Glutamatergic neuron (in vitro differentiated cells): Measurements from ENCODE around the gene PLAGL1. TPM values are rescaled to one million over a fixed set of nuclear protein-coding genes. Genes with fewer than 3 reads are reported as not detected.

Source experiments
- DNase-seq: peaks from one replicate; pipeline ENCODE4 v3.0.0; 2022
- H3K27ac Mint-ChIP-seq: one replicate; pipeline ENCODE4 v1.8.0; 2020; ENCODE audit warnings: mild to moderate bottlenecking, mixed read lengths, inconsistent platforms; ENCODE audit not compliant: unreplicated experiment
- H3K27me3 Mint-ChIP-seq: one replicate; pipeline ENCODE4 v1.8.0; 2020; ENCODE audit warnings: mild to moderate bottlenecking, moderate library complexity, mixed read lengths, inconsistent platforms; ENCODE audit not compliant: unreplicated experiment
- H3K36me3 Mint-ChIP-seq: one replicate; pipeline ENCODE4 v1.8.0; 2020; ENCODE audit warnings: mild to moderate bottlenecking, mixed read lengths, inconsistent platforms; ENCODE audit not compliant: unreplicated experiment
- H3K4me1 Mint-ChIP-seq: one replicate; pipeline ENCODE4 v1.8.0; 2020; ENCODE audit warnings: mild to moderate bottlenecking, low read depth, mixed read lengths, inconsistent platforms; ENCODE audit not compliant: unreplicated experiment
- H3K4me3 Mint-ChIP-seq: one replicate; pipeline ENCODE4 v1.8.0; 2020; ENCODE audit warnings: mild to moderate bottlenecking, mixed read lengths, inconsistent platforms; ENCODE audit not compliant: unreplicated experiment
- H3K9me3 Mint-ChIP-seq: one replicate; pipeline ENCODE4 v1.8.0; 2020; ENCODE audit warnings: mild to moderate bottlenecking, moderate library complexity, mixed read lengths, inconsistent platforms; ENCODE audit not compliant: unreplicated experiment
- total RNA-seq: library from RNA; stranded (reverse); fragmentation: NEBNext Ultra II Directional; extraction: Animal tissue kit (Norgen Biotek cat#: 25700); gene quantifications from one replicate; pipeline ENCODE4 v1.2.1, GENCODE V29; 2021; ENCODE audit not compliant: unreplicated experiment
- TF ChIP-seq, protein P1 (sequence below): fragments of 200-600 bp; sonication (generic); IDR thresholded peaks from one replicate; pipeline ENCODE4 v1.5.0; 2021; ENCODE audit not compliant: partially characterized antibody, unreplicated experiment

The PLAGL1 gene
- total RNA-seq, 1 donor from 2014 or later = 0.69 TPM

GRCh38 chr6:144035416-144035815 is 27.4 kb upstream of the PLAGL1 start:
- Mint-ChIP-seq H3K9me3 (no peaks in the 10 kb centered on the region), H3K4me1 (no peaks in the 10 kb centered on the region), H3K27me3 (peaks cover 3% of the 10 kb centered on the region), H3K36me3 (no peaks in the 10 kb centered on the region), H3K27ac (no peak overlapping the region), H3K4me3 (no peak overlapping the region)
- TF ChIP-seq, protein P1, sequence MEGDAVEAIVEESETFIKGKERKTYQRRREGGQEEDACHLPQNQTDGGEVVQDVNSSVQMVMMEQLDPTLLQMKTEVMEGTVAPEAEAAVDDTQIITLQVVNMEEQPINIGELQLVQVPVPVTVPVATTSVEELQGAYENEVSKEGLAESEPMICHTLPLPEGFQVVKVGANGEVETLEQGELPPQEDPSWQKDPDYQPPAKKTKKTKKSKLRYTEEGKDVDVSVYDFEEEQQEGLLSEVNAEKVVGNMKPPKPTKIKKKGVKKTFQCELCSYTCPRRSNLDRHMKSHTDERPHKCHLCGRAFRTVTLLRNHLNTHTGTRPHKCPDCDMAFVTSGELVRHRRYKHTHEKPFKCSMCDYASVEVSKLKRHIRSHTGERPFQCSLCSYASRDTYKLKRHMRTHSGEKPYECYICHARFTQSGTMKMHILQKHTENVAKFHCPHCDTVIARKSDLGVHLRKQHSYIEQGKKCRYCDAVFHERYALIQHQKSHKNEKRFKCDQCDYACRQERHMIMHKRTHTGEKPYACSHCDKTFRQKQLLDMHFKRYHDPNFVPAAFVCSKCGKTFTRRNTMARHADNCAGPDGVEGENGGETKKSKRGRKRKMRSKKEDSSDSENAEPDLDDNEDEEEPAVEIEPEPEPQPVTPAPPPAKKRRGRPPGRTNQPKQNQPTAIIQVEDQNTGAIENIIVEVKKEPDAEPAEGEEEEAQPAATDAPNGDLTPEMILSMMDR = no peak
- DNase-seq = no peak

DNA sequence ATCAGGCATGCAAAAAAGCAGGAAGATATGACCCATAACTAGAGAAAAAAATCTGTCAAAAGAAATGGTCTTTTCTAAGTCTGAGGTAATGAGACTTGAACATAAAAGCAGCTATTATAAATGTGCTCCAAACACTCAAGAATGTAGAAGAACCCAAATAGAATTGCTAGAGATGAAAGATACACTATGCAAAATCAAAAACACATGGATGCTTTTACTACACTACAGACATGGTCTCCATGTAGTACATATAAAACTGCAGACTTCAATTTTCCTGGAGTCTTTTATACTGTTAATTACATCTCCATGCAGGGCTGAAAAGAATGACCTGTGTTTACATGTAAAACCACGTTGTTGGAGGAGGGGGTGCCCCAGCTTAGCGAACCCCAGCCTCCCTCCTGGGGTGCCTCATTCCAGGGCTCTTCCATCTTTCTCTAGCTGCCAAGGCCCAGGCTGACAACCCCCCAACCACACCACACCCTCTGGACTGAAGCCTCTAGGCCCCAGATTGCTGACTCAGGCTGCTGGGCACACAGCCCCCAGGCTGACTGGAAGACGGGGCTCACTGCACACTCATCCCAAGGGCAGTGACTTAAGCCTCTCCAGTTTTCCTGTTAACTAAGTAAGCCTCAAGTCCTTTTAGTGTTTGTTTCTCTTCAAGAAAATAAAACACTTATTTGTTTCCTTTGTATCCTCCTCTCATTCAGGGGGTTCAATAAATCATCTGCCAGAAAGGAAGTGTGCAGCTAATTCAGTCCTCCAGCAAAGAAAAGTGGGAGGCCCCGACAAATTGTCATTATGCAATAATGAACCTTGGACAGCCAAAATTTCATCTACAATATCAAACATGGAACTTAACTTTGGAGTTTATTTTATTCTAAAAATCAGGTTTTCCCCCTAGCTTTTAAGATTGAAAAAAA is 26.0 kb upstream of the PLAGL1 start:
- no peak overlapping the region for H3K4me3 Mint-ChIP-seq
- no peaks in the 10 kb centered on the region for H3K4me1 Mint-ChIP-seq
- DNase-seq = no peak
- H3K9me3 Mint-ChIP-seq = no peaks in the 10 kb centered on the region
- H3K36me3 Mint-ChIP-seq = no peaks in the 10 kb centered on the region
- TF ChIP-seq, protein P1 = no peak
- H3K27me3 Mint-ChIP-seq = peaks cover 3% of the 10 kb centered on the region
- H3K27ac Mint-ChIP-seq = no peak overlapping the region

DNA sequence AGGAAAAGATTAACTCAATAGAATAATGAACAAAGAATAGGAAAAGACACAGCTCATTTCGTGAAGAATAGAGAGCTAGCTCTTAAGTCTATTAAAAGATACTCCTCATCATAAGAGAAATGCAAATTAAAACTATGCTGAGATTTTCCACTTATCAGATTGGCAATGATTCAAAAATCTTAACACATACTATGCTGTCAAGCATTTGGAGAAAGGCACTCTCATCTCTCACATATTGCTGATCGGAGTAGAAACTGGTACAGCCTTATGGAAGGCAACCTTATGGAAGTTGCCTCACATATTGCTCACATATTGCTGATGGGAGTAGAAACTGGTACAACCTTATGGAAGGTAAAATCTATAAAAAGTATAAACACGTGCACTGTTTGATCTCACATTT is 21.4 kb upstream of the PLAGL1 start:
- Mint-ChIP-seq H3K9me3 (no peaks in the 10 kb centered on the region), H3K36me3 (no peaks in the 10 kb centered on the region), H3K27me3 (peaks cover 2% of the 10 kb centered on the region), H3K4me1 (no peaks in the 10 kb centered on the region), H3K4me3 (no peak overlapping the region), H3K27ac (no peak overlapping the region)
- DNase-seq = no peak
- TF ChIP-seq, protein P1 = no peak

DNA sequence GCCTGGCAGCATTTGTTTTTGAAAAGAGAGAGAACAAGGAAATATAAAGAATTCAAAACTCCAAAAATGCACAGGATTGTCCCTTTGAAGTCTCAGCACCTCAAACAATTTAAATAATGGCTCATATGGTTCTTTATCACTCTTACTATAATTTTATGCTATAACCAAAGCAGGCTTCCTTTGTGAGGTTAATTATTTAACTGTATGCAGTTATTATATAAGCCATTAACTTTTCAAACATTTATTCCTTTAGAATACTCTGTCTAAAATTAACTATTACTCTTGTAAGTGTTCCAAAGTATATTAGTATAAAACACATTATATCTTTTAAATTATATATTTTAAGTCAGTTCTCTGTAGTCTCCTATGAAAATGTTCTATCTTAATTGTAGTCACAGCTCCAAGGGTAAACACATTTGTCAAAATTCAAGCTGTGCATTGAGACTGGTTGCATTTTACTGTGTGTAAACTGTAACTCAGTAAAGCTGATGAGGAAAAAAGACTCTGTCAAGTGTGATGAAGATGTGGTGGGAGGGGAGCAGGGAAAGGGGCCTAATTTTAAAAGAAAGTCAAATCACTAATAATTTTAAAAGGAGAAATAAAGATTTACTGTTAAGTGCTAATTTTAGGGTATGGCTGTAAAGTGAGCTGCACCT is 20.0 kb upstream of the PLAGL1 start:
- H3K4me1 Mint-ChIP-seq = no peaks in the 10 kb centered on the region
- TF ChIP-seq, protein P1 = no peak
- no peaks in the 10 kb centered on the region for H3K36me3 Mint-ChIP-seq
- H3K9me3 Mint-ChIP-seq = no peaks in the 10 kb centered on the region
- no peak overlapping the region for H3K4me3 Mint-ChIP-seq
- no peak for DNase-seq
- no peak overlapping the region for H3K27ac Mint-ChIP-seq
- H3K27me3 Mint-ChIP-seq = peaks cover 2% of the 10 kb centered on the region

- Mint-ChIP-seq H3K4me3 (no peak overlapping the region), H3K36me3 (no peaks in the 10 kb centered on the region), H3K9me3 (no peaks in the 10 kb centered on the region), H3K4me1 (no peaks in the 10 kb centered on the region), H3K27ac (no peak overlapping the region), H3K27me3 (peaks cover 3% of the 10 kb centered on the region)
- TF ChIP-seq, protein P1 = no peak
- no peak for DNase-seq
These were observed 15.2 kb upstream of the PLAGL1 start for GRCh38 chr6:144023216-144023615.
